ENCODE results near the gene NOS1AP. TPM values are rescaled to one million over a fixed set of nuclear protein-coding genes. Genes with fewer than 3 reads are reported as not detected.

NOS1AP gene
- total RNA-seq, 1 donor from 2014 or later: 0.99 TPM

GRCh38 chr1:162088281-162088969 lies 18.9 kb downstream of the NOS1AP start:
- DNase-seq (ENCODE audit: low read depth): peak; percentile 38

GRCh38 chr1:162089748-162090147 lies 20.3 kb downstream of the NOS1AP start:
- no peak for DNase-seq (ENCODE audit: low read depth)

- no peak for DNase-seq (ENCODE audit: low read depth)
Measured at GRCh38 chr1:162090378-162090777, 20.9 kb downstream of the NOS1AP start.

GRCh38 chr1:162091681-162092524 lies 22.4 kb downstream of the NOS1AP start:
- DNase-seq (ENCODE audit: low read depth): peak; percentile 59

- DNase-seq (ENCODE audit: low read depth): no peak
Measured at GRCh38 chr1:162093095-162093494, 23.6 kb downstream of the NOS1AP start.

- peak; percentile 67 for DNase-seq (ENCODE audit: low read depth)
Measured at GRCh38 chr1:162094271-162094670, 24.8 kb downstream of the NOS1AP start.

GRCh38 chr1:162094723-162095122 lies 25.2 kb downstream of the NOS1AP start:
- DNase-seq (ENCODE audit: low read depth): no peak

- no peak for DNase-seq (ENCODE audit: low read depth)
Measured at GRCh38 chr1:162107911-162108310, 38.4 kb downstream of the NOS1AP start.

GRCh38 chr1:162108426-162108825 lies 38.9 kb downstream of the NOS1AP start:
- no peak for DNase-seq (ENCODE audit: low read depth)

- no peak for DNase-seq (ENCODE audit: low read depth)
Measured at GRCh38 chr1:162110910-162111309, 41.4 kb downstream of the NOS1AP start.

- no peak for DNase-seq (ENCODE audit: low read depth)
Measured at GRCh38 chr1:162111572-162111971, 42.1 kb downstream of the NOS1AP start.

GRCh38 chr1:162113419-162113818 lies 43.9 kb downstream of the NOS1AP start:
- no peak for DNase-seq (ENCODE audit: low read depth)

GRCh38 chr1:162117039-162117774 lies 47.7 kb downstream of the NOS1AP start:
- no peak for DNase-seq (ENCODE audit: low read depth)

GRCh38 chr1:162118063-162118462 lies 48.6 kb downstream of the NOS1AP start:
- DNase-seq (ENCODE audit: low read depth): no peak

- DNase-seq (ENCODE audit: low read depth): no peak
Measured at GRCh38 chr1:162128693-162129356, 59.3 kb downstream of the NOS1AP start.

GRCh38 chr1:162130308-162130707 lies 60.8 kb downstream of the NOS1AP start:
- no peak for DNase-seq (ENCODE audit: low read depth)

GRCh38 chr1:162131400-162132321 lies 62.2 kb downstream of the NOS1AP start:
- DNase-seq (ENCODE audit: low read depth): no peak

GRCh38 chr1:162133566-162133965 lies 64.1 kb downstream of the NOS1AP start:
- no peak for DNase-seq (ENCODE audit: low read depth)

GRCh38 chr1:162134646-162135045 lies 65.2 kb downstream of the NOS1AP start:
- DNase-seq (ENCODE audit: low read depth): no peak

- DNase-seq (ENCODE audit: low read depth): no peak
Measured at GRCh38 chr1:162135271-162135775, 65.8 kb downstream of the NOS1AP start.

GRCh38 chr1:162136760-162137159 lies 67.3 kb downstream of the NOS1AP start:
- DNase-seq (ENCODE audit: low read depth): peak; percentile 91

All from renal cortical epithelial cell (primary cell).